ENCODE data around the gene BCL2L1.
"Not testable (repeated sequence)": the region's sequence is repeated elsewhere in the genome, so short reads cannot be mapped to it uniquely, and the experiment has no call there.

The BCL2L1 gene

GRCh38 chr20:31747640-31748039 is 25.0 kb upstream of the BCL2L1 start:
- FAIRE-seq (no peak), DNase-seq (ENCODE audit: insufficient read length, low spot score) (no peak)
- no peak for TF ChIP-seq CTCF (IDR thresholded peaks at IDR 0.05; ENCODE audit: insufficient read depth, missing control alignments)

GRCh38 chr20:31747028-31747427 is 24.4 kb upstream of the BCL2L1 start:
- FAIRE-seq; DNase-seq (ENCODE audit: insufficient read length, low spot score): not testable (repeated sequence)

- no peak for FAIRE-seq
- no peak for TF ChIP-seq CTCF (IDR thresholded peaks at IDR 0.05; ENCODE audit: insufficient read depth, missing control alignments)
- no peak for DNase-seq (ENCODE audit: insufficient read length, low spot score)
Measured at GRCh38 chr20:31746068-31746878, 23.6 kb upstream of the BCL2L1 start.

- DNase-seq (ENCODE audit: insufficient read length, low spot score) (no peak), FAIRE-seq (no peak)
- TF ChIP-seq CTCF (IDR thresholded peaks at IDR 0.05; ENCODE audit: insufficient read depth, missing control alignments), result no peak
Measured at GRCh38 chr20:31740656-31741323, 18.1 kb upstream of the BCL2L1 start.

GRCh38 chr20:31740208-31740607 is 17.5 kb upstream of the BCL2L1 start:
- FAIRE-seq (no peak), DNase-seq (ENCODE audit: insufficient read length, low spot score) (no peak)

GRCh38 chr20:31739550-31739977 is 16.9 kb upstream of the BCL2L1 start:
- FAIRE-seq, result no peak
- no peak for TF ChIP-seq CTCF (IDR thresholded peaks at IDR 0.05; ENCODE audit: insufficient read depth, missing control alignments)
- no peak for DNase-seq (ENCODE audit: insufficient read length, low spot score)

More at GRCh38 chr20:31740208-31740607, 17.5 kb upstream of the BCL2L1 start:
- no peak for TF ChIP-seq CTCF (IDR thresholded peaks at IDR 0.05; ENCODE audit: insufficient read depth, missing control alignments)

GRCh38 chr20:31738729-31739549 is 16.3 kb upstream of the BCL2L1 start, which contains the start of gene TPX2:
TSS of gene TPX2 (plus strand) at chr20:31739290. CDS start at chr20:31757477, 18,187 bp downstream.
- TF ChIP-seq CTCF (IDR thresholded peaks at IDR 0.05; ENCODE audit: insufficient read depth, missing control alignments), result no peak
- FAIRE-seq, result no peak
- peak; percentile 74 for DNase-seq (ENCODE audit: insufficient read length, low spot score)

Measured in D721Med (cell line).